ENCODE measurements around the gene AK8. TPM values are rescaled to one million over a fixed set of nuclear protein-coding genes. Genes with fewer than 3 reads are reported as not detected.

The AK8 gene
- total RNA-seq, 1 experiment from 2014 or later: 2.5 TPM

DNA sequence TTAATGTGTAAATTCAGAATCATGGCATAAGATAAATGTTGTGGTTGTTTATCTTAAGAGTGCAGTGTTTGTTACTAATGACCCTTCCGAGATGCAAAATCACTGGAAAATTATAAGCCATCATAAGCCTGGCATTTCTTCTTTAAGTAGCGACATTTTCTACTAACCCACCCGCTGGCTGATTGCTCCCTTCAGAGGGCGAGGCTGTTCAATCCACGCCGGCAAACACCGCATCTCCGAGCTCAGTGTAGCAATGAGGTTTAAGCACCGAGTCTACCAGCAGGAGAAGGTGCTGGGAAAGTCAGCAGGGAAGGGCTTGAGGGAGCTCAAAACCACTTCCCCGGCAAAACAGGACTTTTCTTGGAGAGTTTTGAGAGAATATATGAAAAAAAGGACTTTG is 52.7 kb downstream of the AK8 start (continued):
- TF ChIP-seq, protein P1, sequence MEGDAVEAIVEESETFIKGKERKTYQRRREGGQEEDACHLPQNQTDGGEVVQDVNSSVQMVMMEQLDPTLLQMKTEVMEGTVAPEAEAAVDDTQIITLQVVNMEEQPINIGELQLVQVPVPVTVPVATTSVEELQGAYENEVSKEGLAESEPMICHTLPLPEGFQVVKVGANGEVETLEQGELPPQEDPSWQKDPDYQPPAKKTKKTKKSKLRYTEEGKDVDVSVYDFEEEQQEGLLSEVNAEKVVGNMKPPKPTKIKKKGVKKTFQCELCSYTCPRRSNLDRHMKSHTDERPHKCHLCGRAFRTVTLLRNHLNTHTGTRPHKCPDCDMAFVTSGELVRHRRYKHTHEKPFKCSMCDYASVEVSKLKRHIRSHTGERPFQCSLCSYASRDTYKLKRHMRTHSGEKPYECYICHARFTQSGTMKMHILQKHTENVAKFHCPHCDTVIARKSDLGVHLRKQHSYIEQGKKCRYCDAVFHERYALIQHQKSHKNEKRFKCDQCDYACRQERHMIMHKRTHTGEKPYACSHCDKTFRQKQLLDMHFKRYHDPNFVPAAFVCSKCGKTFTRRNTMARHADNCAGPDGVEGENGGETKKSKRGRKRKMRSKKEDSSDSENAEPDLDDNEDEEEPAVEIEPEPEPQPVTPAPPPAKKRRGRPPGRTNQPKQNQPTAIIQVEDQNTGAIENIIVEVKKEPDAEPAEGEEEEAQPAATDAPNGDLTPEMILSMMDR (IDR thresholded peaks at IDR 0.05 in 2 of 3, conservative IDR thresholded peaks at IDR 0.05 in 1 of 3; ENCODE audit: borderline replicate concordance in 1 of 3, insufficient read depth in 1 of 3, low read depth in 2 of 3, low read length in 2 of 3): no peak
- TF ChIP-seq CEBPB (IDR thresholded peaks at IDR 0.05; ENCODE audit: low read depth) (no peak), CBX3 (IDR thresholded peaks at IDR 0.05; ENCODE audit: low read depth) (no peak), POLR2AphosphoS5 (IDR thresholded peaks at IDR 0.05; ENCODE audit: low read depth, low read length) (no peak), EGR1 (IDR thresholded peaks at IDR 0.05; ENCODE audit: low read depth) (no peak), FOSL1 (IDR thresholded peaks at IDR 0.05; ENCODE audit: low read depth) (no peak)
- TF ChIP-seq, protein P2, sequence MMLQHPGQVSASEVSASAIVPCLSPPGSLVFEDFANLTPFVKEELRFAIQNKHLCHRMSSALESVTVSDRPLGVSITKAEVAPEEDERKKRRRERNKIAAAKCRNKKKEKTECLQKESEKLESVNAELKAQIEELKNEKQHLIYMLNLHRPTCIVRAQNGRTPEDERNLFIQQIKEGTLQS (IDR thresholded peaks at IDR 0.05): no peak

DNA sequence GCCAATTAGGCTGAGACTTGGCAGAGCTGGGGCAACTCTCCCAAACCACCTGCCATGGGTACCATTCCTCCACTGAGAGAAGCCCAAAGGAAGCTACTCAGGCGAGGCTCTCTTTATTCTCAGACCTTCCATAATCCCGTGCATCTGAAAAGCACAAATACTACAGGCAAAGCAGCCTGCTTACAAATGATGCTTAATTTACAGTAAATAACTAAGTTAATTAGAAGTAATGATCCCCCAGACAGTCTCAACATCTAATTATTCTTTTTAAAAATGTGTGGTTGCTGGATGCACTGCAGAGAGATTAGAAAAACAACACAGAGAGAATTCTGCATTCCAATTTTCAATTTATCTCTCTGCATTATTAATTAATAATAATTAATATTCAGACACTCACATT is 53.1 kb downstream of the AK8 start:
- BruUV-seq (replicated peaks): no TSS peak
- POLR2A ChIA-PET: no interaction called here

More for the DNA sequence above, 53.1 kb downstream of the AK8 start:
- Histone ChIP-seq H3K27me3 (ENCODE audit: insufficient read depth, low read length) (peaks cover 7% of the 10 kb centered on the region), H3K9me2 (ENCODE audit: insufficient read depth) (no peaks in the 10 kb centered on the region), H3K4me1 (ENCODE audit: control insufficient read depth in 1 of 2, insufficient read depth in 2 of 2, low read length in 2 of 2) (no peaks in the 10 kb centered on the region), H4K20me1 (ENCODE audit: insufficient read depth) (no peaks in the 10 kb centered on the region), H3K36me3 (ENCODE audit: control insufficient read depth in 1 of 2, insufficient read depth in 2 of 2, low read length in 2 of 2) (no peaks in the 10 kb centered on the region), H3K4me3 (replicated peaks in 1 of 2; ENCODE audit: low read depth in 1 of 2, low read length in 2 of 2) (no peak overlapping the region), H3K4me2 (ENCODE audit: low read length) (no peak overlapping the region), H3K79me2 (ENCODE audit: insufficient read depth, low read length) (no peaks in the 10 kb centered on the region), H3K9ac (ENCODE audit: low read length) (no peak overlapping the region), H2AFZ (ENCODE audit: low read depth, low read length, poor library complexity, severe bottlenecking) (no peak overlapping the region), H3K9me3 (ENCODE audit: control insufficient read depth in 1 of 2, insufficient read depth in 1 of 2, low read depth in 1 of 2, low read length in 2 of 2) (no peaks in the 10 kb centered on the region), H3K27ac (ENCODE audit: low read depth, low read length) (no peak overlapping the region)
- no peak for TF ChIP-seq ZNF274 (IDR thresholded peaks at IDR 0.05; ENCODE audit: low read depth, low read length)
- TF ChIP-seq CEBPB (IDR thresholded peaks at IDR 0.05; ENCODE audit: low read depth): no peak
- no peak for TF ChIP-seq RAD21 (IDR thresholded peaks at IDR 0.05; ENCODE audit: low read depth)
- ChIA-PET CTCF (no interaction called here), RAD21 (ENCODE audit: low non-redundant PET in 1 of 2, low total read pairs in 2 of 2, uncharacterized antibody in 2 of 2, unreplicated experiment in 2 of 2) (no interaction called here)
- DNase-seq (ENCODE audit: low read depth, low spot score) (no peak), ATAC-seq (no peak)
- intact Hi-C loops (cut with micrococcal nuclease): no loop called here
